ENCODE results near the gene NDUFB3.

DNA sequence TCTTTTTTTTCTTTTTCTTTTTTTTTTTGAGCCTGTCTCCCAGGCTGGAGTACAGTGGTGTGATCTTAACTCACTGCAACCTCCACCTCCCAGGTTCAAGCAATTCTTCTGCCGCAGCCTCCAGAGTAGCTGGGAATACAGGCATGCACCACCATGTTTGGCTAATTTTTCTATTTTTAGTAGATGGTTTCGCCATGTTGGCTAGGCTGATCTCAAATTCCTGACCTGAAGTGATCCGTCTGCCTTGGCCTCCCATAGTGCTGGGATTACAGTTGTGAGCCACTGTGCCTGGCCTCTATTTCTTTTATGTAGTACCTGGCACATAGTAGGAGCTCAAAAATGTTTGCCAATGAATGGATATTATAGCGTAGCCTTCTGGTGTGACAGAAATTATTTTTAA, 37.4 kb downstream of the NDUFB3 start:
- TF ChIP-seq EZH2 (IDR thresholded peaks at IDR 0.05; ENCODE audit: low read depth) = no peak
- TF ChIP-seq CTCF (conservative IDR thresholded peaks at IDR 0.05) = no peak

Data from PC-9 (cell line).